ENCODE data around the gene LXN. TPM values are rescaled to one million over a fixed set of nuclear protein-coding genes. Genes with fewer than 3 reads are reported as not detected.
A peak's percentile ranks its signal among the peaks of the same experiment; 100 is the strongest.

The LXN gene
- polyA plus RNA-seq, 3 donors from 2014 or later, result 7.5 to 12.1 (median 9.5) TPM

GRCh38 chr3:158659454-158660237, 12.8 kb downstream of the LXN start:
- H3K27me3 Mint-ChIP-seq (ENCODE audit: low read depth in 3 of 3), result peaks cover 0 to 1% (median 0%) of the 10 kb centered on the region in 3 donors
- no peaks in the 10 kb centered on the region for H3K4me1 Mint-ChIP-seq
- H3K9me3 Mint-ChIP-seq, result no peaks in the 10 kb centered on the region
- H3K36me3 Mint-ChIP-seq, result peaks cover 10 to 46% (median 14%) of the 10 kb centered on the region in 3 donors
- peak overlapping the region in 1 of 6 donors; percentile 5 for H3K27ac Mint-ChIP-seq
- H3K4me3 Mint-ChIP-seq, result no peak overlapping the region
- peak in 1 of 3 donors; percentile 18 for DNase-seq

GRCh38 chr3:158658889-158659288, 13.6 kb downstream of the LXN start:
- Mint-ChIP-seq H3K4me3 (no peak overlapping the region), H3K27ac (no peak overlapping the region), H3K36me3 (peaks cover 7 to 41% (median 14%) of the 10 kb centered on the region in 3 donors), H3K27me3 (ENCODE audit: low read depth in 3 of 3) (peaks cover 0 to 1% (median 0%) of the 10 kb centered on the region in 3 donors), H3K9me3 (no peaks in the 10 kb centered on the region), H3K4me1 (no peaks in the 10 kb centered on the region)
- DNase-seq, result no peak

GRCh38 chr3:158652463-158652862, 20.0 kb downstream of the LXN start:
- Mint-ChIP-seq H3K4me1 (peaks cover 10 to 23% of the 10 kb centered on the region in 2 donors), H3K27me3 (ENCODE audit: low read depth in 3 of 3) (peaks cover 0 to 1% (median 0%) of the 10 kb centered on the region in 3 donors), H3K36me3 (peaks cover 4 to 33% (median 10%) of the 10 kb centered on the region in 3 donors), H3K9me3 (no peaks in the 10 kb centered on the region), H3K27ac (no peak overlapping the region), H3K4me3 (no peak overlapping the region)
- no peak for DNase-seq

GRCh38 chr3:158651192-158651591, 21.3 kb downstream of the LXN start:
- Mint-ChIP-seq H3K4me1 (peaks cover 15 to 33% of the 10 kb centered on the region in 2 donors), H3K9me3 (no peaks in the 10 kb centered on the region), H3K4me3 (no peak overlapping the region), H3K27ac (no peak overlapping the region), H3K27me3 (ENCODE audit: low read depth in 3 of 3) (no peaks in the 10 kb centered on the region), H3K36me3 (peaks cover 4 to 30% (median 8%) of the 10 kb centered on the region in 3 donors)
- DNase-seq, result no peak

- Mint-ChIP-seq H3K27ac (no peak overlapping the region), H3K9me3 (no peaks in the 10 kb centered on the region), H3K4me3 (no peak overlapping the region), H3K36me3 (peaks cover 0 to 24% (median 5%) of the 10 kb centered on the region in 3 donors), H3K27me3 (ENCODE audit: low read depth in 3 of 3) (no peaks in the 10 kb centered on the region), H3K4me1 (peaks cover 27 to 47% of the 10 kb centered on the region in 2 donors)
- DNase-seq, result no peak
Measured at GRCh38 chr3:158649791-158650190, 22.7 kb downstream of the LXN start.

- Mint-ChIP-seq H3K36me3 (peaks cover 0 to 7% (median 0%) of the 10 kb centered on the region in 3 donors), H3K4me1 (peaks cover 31 to 43% of the 10 kb centered on the region in 2 donors), H3K27ac (peak within 1 kb of the TSS; percentile 81 to 95 (median 93)), H3K27me3 (ENCODE audit: low read depth in 3 of 3) (peaks cover 0 to 5% (median 2%) of the 10 kb centered on the region in 3 donors), H3K9me3 (peaks cover 0 to 2% (median 0%) of the 10 kb centered on the region in 6 donors), H3K4me3 (peak within 1 kb of the TSS; percentile 95 to 98 (median 98))
- DNase-seq, result peak; percentile 89 to 90 (median 90)
Measured at GRCh38 chr3:158644345-158644908, 28.0 kb downstream of the LXN start, which contains the start of gene GFM1. Gene GFM1, plus strand, starts transcription at chr3:158644527. Its CDS starts 108 bp downstream, at chr3:158644635.

- DNase-seq, result no peak
- Mint-ChIP-seq H3K4me1 (peaks cover 27 to 37% of the 10 kb centered on the region in 2 donors), H3K9me3 (peaks cover 0 to 2% (median 0%) of the 10 kb centered on the region in 6 donors), H3K36me3 (peaks cover 0 to 4% (median 0%) of the 10 kb centered on the region in 3 donors), H3K27me3 (ENCODE audit: low read depth in 3 of 3) (peaks cover 0 to 5% (median 2%) of the 10 kb centered on the region in 3 donors), H3K27ac (no peak overlapping the region), H3K4me3 (peak overlapping the region in 1 of 5 donors; percentile 35)
Measured at GRCh38 chr3:158642474-158643210, 29.8 kb downstream of the LXN start.

GRCh38 chr3:158642005-158642404, 30.4 kb downstream of the LXN start:
- Mint-ChIP-seq H3K27me3 (ENCODE audit: low read depth in 3 of 3) (peaks cover 0 to 5% (median 2%) of the 10 kb centered on the region in 3 donors), H3K4me3 (peak overlapping the region in 1 of 5 donors; percentile 45), H3K9me3 (peaks cover 0 to 2% (median 0%) of the 10 kb centered on the region in 6 donors), H3K4me1 (peaks cover 27 to 32% of the 10 kb centered on the region in 2 donors), H3K36me3 (no peaks in the 10 kb centered on the region), H3K27ac (peak overlapping the region in 1 of 6 donors; percentile 44)
- no peak for DNase-seq

- no peak overlapping the region for H3K27ac Mint-ChIP-seq
- H3K4me3 Mint-ChIP-seq, result no peak overlapping the region
- H3K27me3 Mint-ChIP-seq (ENCODE audit: low read depth in 3 of 3), result peaks cover 0 to 5% (median 2%) of the 10 kb centered on the region in 3 donors
- peaks cover 17 to 20% of the 10 kb centered on the region in 2 donors for H3K4me1 Mint-ChIP-seq
- no peaks in the 10 kb centered on the region for H3K36me3 Mint-ChIP-seq
- no peak for DNase-seq
- H3K9me3 Mint-ChIP-seq, result peaks cover 0 to 2% (median 0%) of the 10 kb centered on the region in 6 donors
Measured at GRCh38 chr3:158640646-158641045, 31.8 kb downstream of the LXN start.

- no peak overlapping the region for H3K4me3 Mint-ChIP-seq
- no peaks in the 10 kb centered on the region for H3K36me3 Mint-ChIP-seq
- DNase-seq, result no peak
- no peaks in the 10 kb centered on the region for H3K4me1 Mint-ChIP-seq
- peaks cover 0 to 8% (median 6%) of the 10 kb centered on the region in 3 donors for H3K27me3 Mint-ChIP-seq (ENCODE audit: low read depth in 3 of 3)
- H3K9me3 Mint-ChIP-seq, result no peaks in the 10 kb centered on the region
- H3K27ac Mint-ChIP-seq, result no peak overlapping the region
Measured at GRCh38 chr3:158631981-158632380, 40.5 kb downstream of the LXN start.

GRCh38 chr3:158625881-158626280, 46.6 kb downstream of the LXN start:
- peaks cover 0 to 12% (median 4%) of the 10 kb centered on the region in 6 donors for H3K9me3 Mint-ChIP-seq

GRCh38 chr3:158617982-158618875, 54.2 kb downstream of the LXN start:
- Mint-ChIP-seq H3K4me3 (no peak overlapping the region), H3K4me1 (no peaks in the 10 kb centered on the region), H3K36me3 (no peaks in the 10 kb centered on the region), H3K9me3 (peaks cover 1 to 29% (median 7%) of the 10 kb centered on the region in 6 donors), H3K27ac (no peak overlapping the region), H3K27me3 (ENCODE audit: low read depth in 3 of 3) (peaks cover 2 to 9% (median 4%) of the 10 kb centered on the region in 3 donors)
- DNase-seq, result no peak

More at GRCh38 chr3:158625881-158626280, 46.6 kb downstream of the LXN start:
- H3K4me3 Mint-ChIP-seq, result no peak overlapping the region
- no peaks in the 10 kb centered on the region for H3K4me1 Mint-ChIP-seq
- H3K27me3 Mint-ChIP-seq (ENCODE audit: low read depth in 3 of 3), result peaks cover 3 to 7% (median 6%) of the 10 kb centered on the region in 3 donors
- H3K36me3 Mint-ChIP-seq, result no peaks in the 10 kb centered on the region
- DNase-seq, result no peak
- no peak overlapping the region for H3K27ac Mint-ChIP-seq

Data from immature natural killer cell (primary cell).